ENCODE measurements around the gene FMNL3. TPM values are rescaled to one million over a fixed set of nuclear protein-coding genes. Genes with fewer than 3 reads are reported as not detected.

Gene FMNL3
- total RNA-seq, 1 experiment from 2014 or later = 3.5 TPM

DNA sequence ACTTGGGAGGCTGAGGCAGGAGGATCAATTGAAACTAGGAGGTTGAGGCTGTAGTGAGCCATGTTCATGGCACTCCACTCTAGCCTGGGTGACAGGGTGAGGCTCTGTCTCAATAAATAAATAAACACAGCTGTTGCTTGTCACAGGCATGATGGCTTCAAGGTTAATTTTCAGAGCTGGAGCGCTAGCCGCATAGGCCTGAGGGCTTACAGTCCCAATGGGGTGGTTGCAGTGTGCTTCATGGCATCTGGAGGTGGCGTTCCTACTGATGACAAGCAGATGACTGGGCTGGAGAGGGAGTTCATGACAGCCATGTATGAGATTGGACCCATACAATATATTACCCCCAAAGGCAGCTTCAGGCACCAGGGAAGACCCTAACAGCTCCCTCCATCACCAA lies 1.6 kb upstream of the FMNL3 start:
- ChIA-PET POLR2A (interaction anchor here (2.1 kb wide), 1 partner anchor 33 kb away, joined by 7 read pairs; the partner anchor contains the start of gene TMBIM6), RAD21 (ENCODE audit: low non-redundant PET in 1 of 2, low total read pairs in 2 of 2, uncharacterized antibody in 2 of 2, unreplicated experiment in 2 of 2) (no interaction called here), CTCF (no interaction called here)
- no peak for ATAC-seq
- Histone ChIP-seq H3K36me3 (ENCODE audit: control insufficient read depth in 1 of 2, insufficient read depth in 2 of 2, low read length in 2 of 2) (no peaks in the 10 kb centered on the region), H3K4me3 (replicated peaks in 1 of 2; ENCODE audit: low read depth in 1 of 2, low read length in 2 of 2) (no peak overlapping the region), H3K9ac (ENCODE audit: low read length) (no peak overlapping the region), H3K9me2 (ENCODE audit: insufficient read depth) (no peaks in the 10 kb centered on the region; the same call in 1 of the 2 replicates), H3K27ac (ENCODE audit: low read depth, low read length) (no peak overlapping the region), H3K9me3 (ENCODE audit: control insufficient read depth in 1 of 2, insufficient read depth in 1 of 2, low read depth in 1 of 2, low read length in 2 of 2) (no peaks in the 10 kb centered on the region), H3K4me1 (ENCODE audit: control insufficient read depth in 1 of 2, insufficient read depth in 2 of 2, low read length in 2 of 2) (peaks cover 0 to 26% of the 10 kb centered on the region in 2 experiments), H3K27me3 (ENCODE audit: insufficient read depth, low read length) (peaks cover 36% of the 10 kb centered on the region; the same call in 1 of the 2 replicates), H3K79me2 (ENCODE audit: insufficient read depth, low read length) (no peaks in the 10 kb centered on the region), H2AFZ (ENCODE audit: low read depth, low read length, poor library complexity, severe bottlenecking) (no peak overlapping the region), H3K4me2 (ENCODE audit: low read length) (no peak overlapping the region), H4K20me1 (ENCODE audit: insufficient read depth) (no peaks in the 10 kb centered on the region)
- no peak for DNase-seq (ENCODE audit: low read depth, low spot score)
- TF ChIP-seq, protein P1, sequence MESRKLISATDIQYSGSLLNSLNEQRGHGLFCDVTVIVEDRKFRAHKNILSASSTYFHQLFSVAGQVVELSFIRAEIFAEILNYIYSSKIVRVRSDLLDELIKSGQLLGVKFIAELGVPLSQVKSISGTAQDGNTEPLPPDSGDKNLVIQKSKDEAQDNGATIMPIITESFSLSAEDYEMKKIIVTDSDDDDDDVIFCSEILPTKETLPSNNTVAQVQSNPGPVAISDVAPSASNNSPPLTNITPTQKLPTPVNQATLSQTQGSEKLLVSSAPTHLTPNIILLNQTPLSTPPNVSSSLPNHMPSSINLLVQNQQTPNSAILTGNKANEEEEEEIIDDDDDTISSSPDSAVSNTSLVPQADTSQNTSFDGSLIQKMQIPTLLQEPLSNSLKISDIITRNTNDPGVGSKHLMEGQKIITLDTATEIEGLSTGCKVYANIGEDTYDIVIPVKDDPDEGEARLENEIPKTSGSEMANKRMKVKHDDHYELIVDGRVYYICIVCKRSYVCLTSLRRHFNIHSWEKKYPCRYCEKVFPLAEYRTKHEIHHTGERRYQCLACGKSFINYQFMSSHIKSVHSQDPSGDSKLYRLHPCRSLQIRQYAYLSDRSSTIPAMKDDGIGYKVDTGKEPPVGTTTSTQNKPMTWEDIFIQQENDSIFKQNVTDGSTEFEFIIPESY (IDR thresholded peaks at IDR 0.05; ENCODE audit: extremely low read depth, insufficient replicate concordance, low read length) = no peak
- TF ChIP-seq EGR1 (IDR thresholded peaks at IDR 0.05; ENCODE audit: low read depth) (no peak), ZNF274 (IDR thresholded peaks at IDR 0.05; ENCODE audit: low read depth, low read length) (no peak), CEBPB (IDR thresholded peaks at IDR 0.05; ENCODE audit: low read depth) (no peak), FOSL1 (IDR thresholded peaks at IDR 0.05; ENCODE audit: low read depth) (no peak), EZH2 (IDR thresholded peaks at IDR 0.05) (no peak)
- no TSS peak for BruUV-seq (replicated peaks)
- intact Hi-C loops (cut with micrococcal nuclease) = no loop called here

DNA sequence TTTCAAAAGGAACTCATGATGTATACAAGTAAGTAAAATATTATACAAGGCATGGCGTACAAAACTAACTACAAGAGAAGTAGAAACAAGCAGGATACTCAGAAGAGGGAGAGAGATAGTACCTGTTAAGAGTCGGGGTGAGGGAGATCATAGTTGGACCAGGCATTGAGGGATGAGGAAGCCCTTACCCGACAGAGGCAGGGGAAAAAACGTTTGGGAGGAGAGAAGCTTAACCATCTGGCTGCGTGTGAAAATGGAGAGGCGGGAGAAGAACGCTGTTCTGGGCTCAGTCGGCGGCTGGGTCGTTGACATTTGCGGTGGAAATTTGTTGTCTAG lies 575 bp upstream of the FMNL3 start:
- CTCF ChIA-PET = no interaction called here
- Histone ChIP-seq H3K9me3 (ENCODE audit: control insufficient read depth in 1 of 2, insufficient read depth in 1 of 2, low read depth in 1 of 2, low read length in 2 of 2) (no peaks in the 10 kb centered on the region), H3K9ac (ENCODE audit: low read length) (no peak overlapping the region), H3K4me3 (replicated peaks in 1 of 2; ENCODE audit: low read depth in 1 of 2, low read length in 2 of 2) (no peak overlapping the region), H2AFZ (ENCODE audit: low read depth, low read length, poor library complexity, severe bottlenecking) (peak overlapping the region; percentile 40), H3K4me1 (ENCODE audit: control insufficient read depth in 1 of 2, insufficient read depth in 2 of 2, low read length in 2 of 2) (peaks cover 0 to 26% of the 10 kb centered on the region in 2 experiments), H4K20me1 (ENCODE audit: insufficient read depth) (no peaks in the 10 kb centered on the region), H3K27me3 (ENCODE audit: insufficient read depth, low read length) (peaks cover 35% of the 10 kb centered on the region; the same call in 1 of the 2 replicates), H3K36me3 (ENCODE audit: control insufficient read depth in 1 of 2, insufficient read depth in 2 of 2, low read length in 2 of 2) (no peaks in the 10 kb centered on the region), H3K9me2 (ENCODE audit: insufficient read depth) (no peaks in the 10 kb centered on the region; the same call in 1 of the 2 replicates), H3K4me2 (ENCODE audit: low read length) (peak overlapping the region; percentile 81), H3K79me2 (ENCODE audit: insufficient read depth, low read length) (no peaks in the 10 kb centered on the region), H3K27ac (ENCODE audit: low read depth, low read length) (no peak overlapping the region)
- ATAC-seq (peak; percentile 2; the same call in 1 of the 2 replicates), DNase-seq (ENCODE audit: low read depth, low spot score) (no peak)
- POLR2A ChIA-PET = no interaction called here
- intact Hi-C loops (cut with micrococcal nuclease) = loop anchor here (1.0 kb wide), 2 partner anchors 34 to 63 kb away; partner anchors contain the start of gene TMBIM6
- no TSS peak for BruUV-seq (replicated peaks)
- RAD21 ChIA-PET (ENCODE audit: low non-redundant PET in 1 of 2, low total read pairs in 2 of 2, uncharacterized antibody in 2 of 2, unreplicated experiment in 2 of 2) = no interaction called here
- TF ChIP-seq ELF1 (IDR thresholded peaks at IDR 0.05; ENCODE audit: borderline replicate concordance, low read depth) (no peak), RAD21 (IDR thresholded peaks at IDR 0.05; ENCODE audit: low read depth) (no peak), EGR1 (IDR thresholded peaks at IDR 0.05; ENCODE audit: low read depth) (no peak), TCF7L2 (IDR thresholded peaks at IDR 0.05; ENCODE audit: borderline replicate concordance, extremely low read depth, insufficient read depth, insufficient read length) (no peak), SRF (IDR thresholded peaks at IDR 0.05; ENCODE audit: low read depth) (no peak), JUND (IDR thresholded peaks at IDR 0.05) (no peak), YY1 (IDR thresholded peaks at IDR 0.05; ENCODE audit: extremely low read depth, insufficient replicate concordance, low read depth, low read length) (no peak), EZH2phosphoT487 (IDR thresholded peaks at IDR 0.05; ENCODE audit: borderline replicate concordance) (no peak), EZH2 (IDR thresholded peaks at IDR 0.05) (no peak), POLR2AphosphoS5 (IDR thresholded peaks at IDR 0.05; ENCODE audit: low read depth, low read length) (no peak), CEBPB (IDR thresholded peaks at IDR 0.05; ENCODE audit: low read depth) (no peak), CBX3 (IDR thresholded peaks at IDR 0.05; ENCODE audit: low read depth) (no peak), SP1 (IDR thresholded peaks at IDR 0.05; ENCODE audit: low read depth) (no peak)
- TF ChIP-seq, protein P2, sequence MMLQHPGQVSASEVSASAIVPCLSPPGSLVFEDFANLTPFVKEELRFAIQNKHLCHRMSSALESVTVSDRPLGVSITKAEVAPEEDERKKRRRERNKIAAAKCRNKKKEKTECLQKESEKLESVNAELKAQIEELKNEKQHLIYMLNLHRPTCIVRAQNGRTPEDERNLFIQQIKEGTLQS (IDR thresholded peaks at IDR 0.05) = no peak
- TF ChIP-seq, protein P3, sequence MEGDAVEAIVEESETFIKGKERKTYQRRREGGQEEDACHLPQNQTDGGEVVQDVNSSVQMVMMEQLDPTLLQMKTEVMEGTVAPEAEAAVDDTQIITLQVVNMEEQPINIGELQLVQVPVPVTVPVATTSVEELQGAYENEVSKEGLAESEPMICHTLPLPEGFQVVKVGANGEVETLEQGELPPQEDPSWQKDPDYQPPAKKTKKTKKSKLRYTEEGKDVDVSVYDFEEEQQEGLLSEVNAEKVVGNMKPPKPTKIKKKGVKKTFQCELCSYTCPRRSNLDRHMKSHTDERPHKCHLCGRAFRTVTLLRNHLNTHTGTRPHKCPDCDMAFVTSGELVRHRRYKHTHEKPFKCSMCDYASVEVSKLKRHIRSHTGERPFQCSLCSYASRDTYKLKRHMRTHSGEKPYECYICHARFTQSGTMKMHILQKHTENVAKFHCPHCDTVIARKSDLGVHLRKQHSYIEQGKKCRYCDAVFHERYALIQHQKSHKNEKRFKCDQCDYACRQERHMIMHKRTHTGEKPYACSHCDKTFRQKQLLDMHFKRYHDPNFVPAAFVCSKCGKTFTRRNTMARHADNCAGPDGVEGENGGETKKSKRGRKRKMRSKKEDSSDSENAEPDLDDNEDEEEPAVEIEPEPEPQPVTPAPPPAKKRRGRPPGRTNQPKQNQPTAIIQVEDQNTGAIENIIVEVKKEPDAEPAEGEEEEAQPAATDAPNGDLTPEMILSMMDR (IDR thresholded peaks at IDR 0.05 in 2 of 3, conservative IDR thresholded peaks at IDR 0.05 in 1 of 3; ENCODE audit: borderline replicate concordance in 1 of 3, insufficient read depth in 1 of 3, low read depth in 2 of 3, low read length in 2 of 3) = no peak
